OCI-LY1 (cell line): ENCODE data around the gene KCNMA1.
A peak's percentile ranks its signal among the peaks of the same experiment; 100 is the strongest.

ENCODE experiments used
- H2AFZ ChIP-seq: fragments of 200-600 bp; sonication (generic), shearing (Covaris generic); 2 replicates; pipeline ENCODE4 v1.6.0; 2014; ENCODE audit warnings: antibody characterized with exemption, mild to moderate bottlenecking, low read length
- H3F3A ChIP-seq: fragments of 200-600 bp; sonication (generic), shearing (Covaris generic); 2 replicates; pipeline ENCODE4 v1.6.0; 2014; ENCODE audit warnings: mild to moderate bottlenecking, antibody characterized with exemption, low read length, moderate library complexity; ENCODE audit not compliant: insufficient read depth
- H3K27ac ChIP-seq: fragments of 200-600 bp; sonication (generic); 2 replicates; pipeline ENCODE4 v1.5.1; 2014; ENCODE audit warnings: low read length, mixed run types, mild to moderate bottlenecking, low read depth; ENCODE audit not compliant: poor library complexity, severe bottlenecking
- H3K27me3 ChIP-seq: fragments of 200-600 bp; sonication (generic); 2 replicates; pipeline ENCODE4 v1.6.0; 2014; ENCODE audit warnings: antibody characterized with exemption, mild to moderate bottlenecking, low read length, moderate library complexity; ENCODE audit not compliant: insufficient read depth
- H3K36me3 ChIP-seq: fragments of 200-600 bp; sonication (generic); 2 replicates; pipeline ENCODE4 v1.6.1; 2014; ENCODE audit warnings: mild to moderate bottlenecking, antibody characterized with exemption, low read length, moderate library complexity, mixed read lengths; ENCODE audit not compliant: insufficient read depth
- H3K4me1 ChIP-seq: fragments of 200-600 bp; sonication (generic); 2 replicates; pipeline ENCODE4 v1.5.1; 2014; ENCODE audit warnings: mild to moderate bottlenecking, low read length, moderate library complexity; ENCODE audit not compliant: insufficient read depth, severe bottlenecking
- H3K4me2 ChIP-seq: fragments of 200-600 bp; sonication (generic), shearing (Covaris generic); 2 replicates; pipeline ENCODE4 v1.6.1; 2014; ENCODE audit warnings: low read length
- H3K4me3 ChIP-seq: fragments of 200-600 bp; sonication (generic); 2 replicates; pipeline ENCODE4 v1.5.1; 2014; ENCODE audit warnings: low read length, low read depth, mild to moderate bottlenecking, mixed read lengths; ENCODE audit not compliant: poor library complexity, severe bottlenecking
- H3K79me2 ChIP-seq: fragments of 200-600 bp; shearing (Covaris generic); 2 replicates; pipeline ENCODE4 v1.6.1; 2016; ENCODE audit warnings: mixed run types, low read length, mixed read lengths; ENCODE audit not compliant: insufficient read depth
- H3K9ac ChIP-seq: fragments of 200-600 bp; sonication (generic), shearing (Covaris generic); 2 replicates; pipeline ENCODE4 v1.6.1; 2014; ENCODE audit warnings: mild to moderate bottlenecking, low read length, mixed read lengths
- H3K9me2 ChIP-seq: fragments of 200-600 bp; sonication (generic), shearing (Covaris generic); 2 replicates; pipeline ENCODE4 v1.6.1; 2014; ENCODE audit warnings: low read depth, mild to moderate bottlenecking, low read length, mixed read lengths
- H3K9me3 ChIP-seq: fragments of 200-600 bp; shearing (Covaris generic); 2 replicates; pipeline ENCODE4 v1.6.1; 2014; ENCODE audit warnings: low read length, mixed read lengths
- H4K20me1 ChIP-seq: fragments of 200-600 bp; sonication (generic), shearing (Covaris generic); 2 replicates; pipeline ENCODE4 v1.6.0; 2016; ENCODE audit warnings: mild to moderate bottlenecking, low read length; ENCODE audit not compliant: insufficient read depth
- EZH2 ChIP-seq: fragments of 200-600 bp; sonication (generic), shearing (Covaris generic); IDR thresholded peaks from 2 replicates; pipeline ENCODE4 v1.8.0; 2017; ENCODE audit warnings: borderline replicate concordance, mixed run types, mild to moderate bottlenecking, antibody characterized with exemption, low read length, moderate library complexity, mixed read lengths
- TF ChIP-seq, protein P1 (sequence below): fragments of 200-600 bp; sonication (generic), shearing (Covaris generic); IDR thresholded peaks from 2 replicates; pipeline ENCODE4 v1.5.1; 2017; ENCODE audit warnings: mild to moderate bottlenecking, antibody characterized with exemption, low read length, moderate library complexity, mixed read lengths

Gene KCNMA1

DNA sequence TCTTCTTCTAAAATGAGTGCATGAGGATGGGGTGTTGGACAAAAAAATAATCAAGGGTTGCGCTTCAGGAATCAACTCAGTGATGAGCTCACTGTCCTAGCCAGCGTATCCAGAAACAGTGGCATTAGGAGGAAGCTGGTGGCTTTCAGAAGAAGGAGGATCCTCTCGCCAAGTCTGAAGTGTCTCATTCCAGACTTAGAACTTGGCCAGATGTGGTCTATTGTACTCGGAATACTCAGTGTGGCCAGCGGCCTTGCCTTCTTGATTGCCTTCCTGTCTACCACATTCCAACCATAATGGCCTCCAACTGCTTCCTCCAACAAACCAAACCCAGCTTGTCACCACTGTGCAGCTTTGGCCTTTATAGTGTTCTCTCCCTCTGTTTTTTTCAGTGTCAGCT lies 732.4 kb downstream of the KCNMA1 start:
- no peaks in the 10 kb centered on the region for H3K9me2 ChIP-seq
- H3K4me1 ChIP-seq: no peaks in the 10 kb centered on the region
- TF ChIP-seq, protein P1, sequence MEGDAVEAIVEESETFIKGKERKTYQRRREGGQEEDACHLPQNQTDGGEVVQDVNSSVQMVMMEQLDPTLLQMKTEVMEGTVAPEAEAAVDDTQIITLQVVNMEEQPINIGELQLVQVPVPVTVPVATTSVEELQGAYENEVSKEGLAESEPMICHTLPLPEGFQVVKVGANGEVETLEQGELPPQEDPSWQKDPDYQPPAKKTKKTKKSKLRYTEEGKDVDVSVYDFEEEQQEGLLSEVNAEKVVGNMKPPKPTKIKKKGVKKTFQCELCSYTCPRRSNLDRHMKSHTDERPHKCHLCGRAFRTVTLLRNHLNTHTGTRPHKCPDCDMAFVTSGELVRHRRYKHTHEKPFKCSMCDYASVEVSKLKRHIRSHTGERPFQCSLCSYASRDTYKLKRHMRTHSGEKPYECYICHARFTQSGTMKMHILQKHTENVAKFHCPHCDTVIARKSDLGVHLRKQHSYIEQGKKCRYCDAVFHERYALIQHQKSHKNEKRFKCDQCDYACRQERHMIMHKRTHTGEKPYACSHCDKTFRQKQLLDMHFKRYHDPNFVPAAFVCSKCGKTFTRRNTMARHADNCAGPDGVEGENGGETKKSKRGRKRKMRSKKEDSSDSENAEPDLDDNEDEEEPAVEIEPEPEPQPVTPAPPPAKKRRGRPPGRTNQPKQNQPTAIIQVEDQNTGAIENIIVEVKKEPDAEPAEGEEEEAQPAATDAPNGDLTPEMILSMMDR: no peak
- TF ChIP-seq EZH2: no peak
- H3F3A ChIP-seq: no peaks in the 10 kb centered on the region
- no peak overlapping the region for H3K9ac ChIP-seq
- H3K79me2 ChIP-seq: no peaks in the 10 kb centered on the region
- H3K27me3 ChIP-seq: no peaks in the 10 kb centered on the region
- no peak overlapping the region for H3K27ac ChIP-seq
- no peaks in the 10 kb centered on the region for H4K20me1 ChIP-seq
- no peaks in the 10 kb centered on the region for H3K9me3 ChIP-seq
- H3K4me3 ChIP-seq: no peak overlapping the region
- no peak overlapping the region for H2AFZ ChIP-seq
- no peak overlapping the region for H3K4me2 ChIP-seq
- H3K36me3 ChIP-seq: no peaks in the 10 kb centered on the region

DNA sequence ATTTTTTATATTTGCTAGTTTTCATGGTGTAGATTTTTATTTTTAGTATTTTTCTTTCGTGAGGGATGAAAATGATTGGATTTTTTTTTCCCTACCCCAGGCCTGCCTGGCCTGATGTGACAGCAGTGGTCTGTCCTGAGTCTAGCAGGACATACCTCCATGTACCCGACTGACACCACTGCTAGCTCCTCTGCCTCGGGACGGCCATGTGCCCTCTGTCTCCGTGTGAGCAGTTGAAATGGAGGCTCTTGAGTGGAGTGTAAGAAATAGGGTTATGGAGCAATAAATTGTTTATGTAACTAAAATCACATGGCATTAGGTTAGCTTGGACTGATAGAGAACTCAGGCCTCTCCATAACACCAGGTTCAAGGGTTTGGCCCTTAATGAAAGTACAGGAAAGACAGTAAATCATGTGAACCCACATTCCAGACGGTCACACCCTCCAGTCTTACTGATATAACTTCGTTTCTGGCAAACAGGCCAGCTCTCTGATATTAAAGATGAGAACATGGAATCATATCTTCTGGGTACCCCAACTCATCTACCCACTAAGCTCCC lies 734.1 kb downstream of the KCNMA1 start:
- Histone ChIP-seq H3K9me3 (no peaks in the 10 kb centered on the region), H2AFZ (no peak overlapping the region), H3K4me2 (no peak overlapping the region), H3K79me2 (no peaks in the 10 kb centered on the region), H3F3A (no peaks in the 10 kb centered on the region), H3K4me1 (no peaks in the 10 kb centered on the region), H4K20me1 (no peaks in the 10 kb centered on the region), H3K9me2 (no peaks in the 10 kb centered on the region), H3K27me3 (no peaks in the 10 kb centered on the region), H3K27ac (no peak overlapping the region), H3K9ac (no peak overlapping the region), H3K4me3 (no peak overlapping the region), H3K36me3 (no peaks in the 10 kb centered on the region)
- no peak for TF ChIP-seq EZH2
- TF ChIP-seq, protein P1: no peak

DNA sequence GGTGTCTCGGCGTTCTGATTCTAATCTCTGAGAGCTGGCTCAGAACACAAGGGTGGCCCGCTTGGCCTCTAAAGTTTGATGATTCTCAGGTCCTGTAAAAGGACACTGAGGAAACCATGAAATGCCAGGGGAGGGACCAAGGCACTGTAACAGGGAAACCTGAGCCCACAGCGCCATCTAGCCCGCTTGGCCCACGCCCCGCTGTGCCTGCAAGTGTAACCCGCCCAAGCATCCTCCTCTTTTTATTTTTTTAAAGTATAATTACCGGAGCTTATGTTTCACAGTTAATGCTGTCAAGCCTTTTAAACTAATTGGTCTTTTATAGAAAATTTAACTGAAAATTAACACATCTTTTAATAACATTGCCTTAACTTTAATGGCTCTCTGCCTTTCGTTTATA lies 734.7 kb downstream of the KCNMA1 start:
- Histone ChIP-seq H3K36me3 (no peaks in the 10 kb centered on the region), H4K20me1 (no peaks in the 10 kb centered on the region), H3K27me3 (no peaks in the 10 kb centered on the region), H3K9ac (no peak overlapping the region), H3K9me2 (no peaks in the 10 kb centered on the region), H3K4me3 (no peak overlapping the region), H2AFZ (no peak overlapping the region), H3F3A (no peaks in the 10 kb centered on the region), H3K27ac (no peak overlapping the region), H3K4me1 (no peaks in the 10 kb centered on the region), H3K4me2 (no peak overlapping the region), H3K9me3 (no peaks in the 10 kb centered on the region), H3K79me2 (no peaks in the 10 kb centered on the region)
- TF ChIP-seq EZH2: no peak
- TF ChIP-seq, protein P1: peak; percentile 36
